H1 (cell line): ENCODE data around the gene TMSB10. TPM values are rescaled to one million over a fixed set of nuclear protein-coding genes. Genes with fewer than 3 reads are reported as not detected.

Experiments used
- CTCF ChIA-PET: fragments of 300-600 bp; sonication (Branson Sonifier 250); formaldehyde crosslinking; loops from one replicate; lab custom pipeline; 2021; ENCODE audit not compliant: partially characterized antibody; lab: Charles Lee
- POLR2A ChIA-PET: fragments of 300-600 bp; sonication (Branson Sonifier 250); formaldehyde crosslinking; loops from one replicate; lab custom pipeline; 2021; ENCODE audit warnings: inconsistent platforms; ENCODE audit not compliant: partially characterized antibody; lab: Charles Lee
- DNase-seq, 2 experiments: peaks; one replicate each; pipeline versions ENCODE4 v3.0.0 to v3.0.0-alpha.2; 2010 to 2022; ENCODE audit warnings: low spot score in 2 of 2, low read depth in 1 of 2, mixed read lengths in 1 of 2
- FAIRE-seq: peaks from 2 replicates; lab custom pipeline; 2011; peaks lifted over from hg19 to GRCh38; lab: Jason Lieb, UNC
- H2AFZ ChIP-seq: 2 replicates; pipeline ENCODE4 v1.8.1; 2012; ENCODE audit warnings: low read length, inconsistent platforms
- H2AK5ac ChIP-seq: 2 replicates; pipeline ENCODE4 v1.6.1; 2013; ENCODE audit warnings: low read depth, low read length
- H2BK120ac ChIP-seq: replicated peaks from 2 replicates; pipeline ENCODE3; 2013; ENCODE audit warnings: low read depth, low read length, inconsistent platforms
- H2BK12ac ChIP-seq: 2 replicates; pipeline ENCODE4 v1.6.1; 2013; ENCODE audit warnings: low read depth, low read length
- H2BK15ac ChIP-seq: 2 replicates; pipeline ENCODE4 v1.6.1; 2013; ENCODE audit warnings: low read length
- H2BK20ac ChIP-seq: 2 replicates; pipeline ENCODE4 v1.6.1; 2013; ENCODE audit warnings: low read length
- H2BK5ac ChIP-seq: 2 replicates; pipeline ENCODE4 v1.6.1; 2013; ENCODE audit warnings: low read depth, low read length
- H3K14ac ChIP-seq: 2 replicates; pipeline ENCODE4 v1.6.1; 2013; ENCODE audit warnings: inconsistent platforms; ENCODE audit not compliant: insufficient read length
- H3K18ac ChIP-seq: 2 replicates; pipeline ENCODE4 v1.6.1; 2013; ENCODE audit warnings: low read length; ENCODE audit errors: extremely low read depth
- H3K23ac ChIP-seq: 2 replicates; pipeline ENCODE4 v1.6.1; 2013; ENCODE audit warnings: inconsistent platforms; ENCODE audit not compliant: insufficient read length
- H3K23me2 ChIP-seq: 2 replicates; pipeline ENCODE4 v1.6.1; 2013; ENCODE audit warnings: low read depth, low read length
- H3K27ac ChIP-seq: 2 replicates; pipeline ENCODE4 v1.6.1; 2011; ENCODE audit warnings: low read depth, low read length, inconsistent platforms
- H3K27me3 ChIP-seq, 4 experiments: replicated peaks in 1 of 4; 1 replicate in 1 of 4; 2 replicates in 3 of 4; pipeline versions ENCODE4 v1.6.1 to v1.8.1; 2011 to 2013; ENCODE audit warnings: low read length in 3 of 4, mild to moderate bottlenecking in 3 of 4, inconsistent platforms in 2 of 4, mixed read lengths in 2 of 4, moderate library complexity in 1 of 4; ENCODE audit not compliant: control insufficient read depth in 3 of 4, insufficient read depth in 3 of 4; ENCODE audit errors: extremely low read depth in 1 of 4
- H3K36me3 ChIP-seq, 4 experiments: 2 replicates each; pipeline versions ENCODE4 v1.6.1 to v1.8.1; 2011 to 2013; ENCODE audit warnings: mild to moderate bottlenecking in 4 of 4, low read length in 3 of 4, moderate library complexity in 2 of 4, control low read depth in 1 of 4, inconsistent platforms in 1 of 4; ENCODE audit not compliant: insufficient read depth in 4 of 4, control insufficient read depth in 2 of 4
- H3K4ac ChIP-seq: replicated peaks from 2 replicates; pipeline ENCODE3; 2013; ENCODE audit warnings: low read length, low read depth, mixed read lengths, inconsistent platforms; ENCODE audit not compliant: insufficient read length
- H3K4me1 ChIP-seq, 4 experiments: replicated peaks in 1 of 4; 1 replicate in 1 of 4; 2 replicates in 3 of 4; pipeline versions ENCODE4 v1.6.1 to v1.8.1; 2011 to 2013; ENCODE audit warnings: low read length in 3 of 4, inconsistent platforms in 2 of 4, mixed read lengths in 1 of 4; ENCODE audit not compliant: insufficient read depth in 4 of 4, control insufficient read depth in 3 of 4
- H3K4me2 ChIP-seq, 2 experiments: 2 replicates each; pipeline versions ENCODE4 v1.6.1 to v1.8.1; 2011 to 2013; ENCODE audit warnings: low read depth in 2 of 2, low read length in 2 of 2, control low read depth in 1 of 2, inconsistent platforms in 1 of 2, mild to moderate bottlenecking in 1 of 2; ENCODE audit not compliant: insufficient read depth in 1 of 2
- H3K4me3 ChIP-seq, 4 experiments: fragments of 200-600, 300-600 bp in 1 of 4; sonication (generic), shearing (Covaris generic), sonication (Bioruptor Twin) in 1 of 4; 2 replicates each; pipeline versions ENCODE4 v1.5.1 to v1.8.1; 2011 to 2016; ENCODE audit warnings: low read length in 4 of 4, low read depth in 3 of 4, control low read depth in 2 of 4, inconsistent platforms in 2 of 4, mild to moderate bottlenecking in 2 of 4, mixed read lengths in 1 of 4, moderate library complexity in 1 of 4; ENCODE audit not compliant: insufficient read depth in 2 of 4; ENCODE audit errors: extremely low read depth in 1 of 4
- H3K56ac ChIP-seq: replicated peaks from 2 replicates; pipeline ENCODE3; 2013; ENCODE audit warnings: low read depth, mild to moderate bottlenecking, mixed read lengths, low read length, inconsistent platforms; ENCODE audit not compliant: insufficient read length
- H3K79me1 ChIP-seq: 2 replicates; pipeline ENCODE4 v1.6.1; 2013; ENCODE audit warnings: low read depth, low read length, control low read depth
- H3K79me2 ChIP-seq, 2 experiments: 2 replicates each; pipeline versions ENCODE4 v1.6.1 to v1.8.1; 2012 to 2013; ENCODE audit warnings: low read length in 2 of 2, mild to moderate bottlenecking in 2 of 2, inconsistent platforms in 1 of 2; ENCODE audit not compliant: insufficient read depth in 2 of 2, control insufficient read depth in 1 of 2
- H3K9ac ChIP-seq, 4 experiments: replicated peaks in 1 of 4; 1 replicate in 1 of 4; 2 replicates in 3 of 4; pipeline versions ENCODE4 v1.6.1 to v1.8.1; 2011 to 2013; ENCODE audit warnings: low read depth in 3 of 4, low read length in 3 of 4, control low read depth in 2 of 4, mild to moderate bottlenecking in 2 of 4, moderate library complexity in 2 of 4, inconsistent platforms in 1 of 4; ENCODE audit errors: extremely low read depth in 1 of 4
- H3K9me3 ChIP-seq, 2 experiments: 2 replicates each; pipeline versions ENCODE4 v1.6.1 to v1.8.1; 2012 to 2013; ENCODE audit warnings: mild to moderate bottlenecking in 2 of 2, moderate library complexity in 2 of 2, control low read depth in 1 of 2, inconsistent platforms in 1 of 2, low read depth in 1 of 2, low read length in 1 of 2, mixed read lengths in 1 of 2; ENCODE audit not compliant: insufficient read depth in 2 of 2
- H4K20me1 ChIP-seq, 2 experiments: replicated peaks in 1 of 2; 2 replicates each; pipeline versions ENCODE3 to v1.8.1; 2011 to 2013; ENCODE audit warnings: inconsistent platforms in 2 of 2, low read length in 2 of 2, mild to moderate bottlenecking in 1 of 2; ENCODE audit not compliant: insufficient read depth in 2 of 2, control insufficient read depth in 1 of 2
- H4K5ac ChIP-seq: 2 replicates; pipeline ENCODE4 v1.6.1; 2013; ENCODE audit warnings: low read length, low read depth, mixed read lengths, inconsistent platforms; ENCODE audit not compliant: insufficient read length
- H4K8ac ChIP-seq: 2 replicates; pipeline ENCODE4 v1.8.0; 2013; ENCODE audit warnings: mild to moderate bottlenecking, moderate library complexity, low read length, inconsistent platforms; ENCODE audit not compliant: insufficient read depth; ENCODE audit errors: extremely low read depth
- H4K91ac ChIP-seq: replicated peaks from 2 replicates; pipeline ENCODE3; 2013; ENCODE audit warnings: low read length, mixed read lengths, inconsistent platforms; ENCODE audit not compliant: insufficient read length
- ASH2L ChIP-seq: fragments of 200-600, 300-600 bp; sonication (generic); IDR thresholded peaks from one replicate; pipeline ENCODE4 v1.7.1; 2017; ENCODE audit warnings: low read length
- EGR1 ChIP-seq: IDR thresholded peaks from 2 replicates; pipeline ENCODE4 v1.6.1; 2011; ENCODE audit warnings: low read depth, low read length, borderline replicate concordance
- GABPA ChIP-seq: IDR thresholded peaks from 2 replicates; pipeline ENCODE4 v1.6.1; 2011; ENCODE audit warnings: mild to moderate bottlenecking, low read length, moderate library complexity, borderline replicate concordance; ENCODE audit not compliant: insufficient read depth
- HDAC2 ChIP-seq, 2 experiments: fragments of 300-600 bp in 1 of 2; sonication (generic) in 1 of 2; IDR thresholded peaks; 2 replicates each; pipeline ENCODE4 v1.6.1; 2011 to 2012; ENCODE audit warnings: low read depth in 2 of 2, low read length in 2 of 2, mild to moderate bottlenecking in 2 of 2, moderate library complexity in 2 of 2, borderline replicate concordance in 1 of 2, inconsistent platforms in 1 of 2
- POLR2AphosphoS5 ChIP-seq: IDR thresholded peaks from 2 replicates; pipeline ENCODE4 v1.6.1; 2011; ENCODE audit warnings: low read depth, low read length
- POU5F1 ChIP-seq: IDR thresholded peaks from 2 replicates; pipeline ENCODE4 v1.6.1; 2011; ENCODE audit warnings: low read depth, mild to moderate bottlenecking, low read length, moderate library complexity
- RNF2 ChIP-seq: fragments of 200-900, 300-1000 bp; sonication (generic); IDR thresholded peaks from 2 replicates; pipeline ENCODE4 v1.7.1; 2016; ENCODE audit warnings: borderline replicate concordance, low read depth, mild to moderate bottlenecking, antibody characterized with exemption, low read length; ENCODE audit not compliant: poor library complexity, severe bottlenecking; ENCODE audit errors: missing control alignments
- SIN3A ChIP-seq, 2 experiments: IDR thresholded peaks in 1 of 2; conservative IDR thresholded peaks in 1 of 2; 2 replicates each; pipeline ENCODE4 v1.6.1; 2011 to 2012; ENCODE audit warnings: low read length in 2 of 2, improper control_type of control experiment in 1 of 2, low read depth in 1 of 2, mild to moderate bottlenecking in 1 of 2
- TAF1 ChIP-seq: IDR thresholded peaks from 2 replicates; pipeline ENCODE4 v1.6.1; 2011; ENCODE audit warnings: mild to moderate bottlenecking, low read depth, low read length
- WGBS, 2 experiments: shearing (Covaris generic) in 1 of 2; methylation state at CpG; one replicate each; pipeline versions ENCODE4 v1.1.6 to v1.1.7; 2013 to 2015; ENCODE audit warnings: low lambda C conversion rate in 2 of 2, mixed read lengths in 2 of 2, inconsistent platforms in 1 of 2, low coverage in 1 of 2, missing lambda C conversion rate in 1 of 2; ENCODE audit not compliant: insufficient replicate concordance in 2 of 2, insufficient coverage in 1 of 2, insufficient read length in 1 of 2; ENCODE audit errors: extremely low coverage in 1 of 2, missing lambda C conversion rate in 1 of 2; 5-methylcytosine and 5-hydroxymethylcytosine counted together
- polyA plus RNA-seq, 7 experiments: library from polyadenylated mRNA; depleted of rRNA in 3 of 7; stranded (reverse) in 5 of 7; unstranded in 2 of 7; fragments of >200 nt in 5 of 7; fragments of 200-250 nt in 2 of 7; gene quantifications; 1 replicate in 5 of 7; 2 replicates in 1 of 7; 4 replicates in 1 of 7; pipeline versions ENCODE4 v1.2.1 to v1.2.3, GENCODE V29; 2011 to 2013; ENCODE audit warnings: missing spikeins in 2 of 7, mixed read lengths in 2 of 7
- total RNA-seq: library from RNA; stranded (reverse); fragmentation: NEBNext Ultra II Directional; extraction: Animal tissue kit (Norgen Biotek cat#: 25700); gene quantifications from 2 replicates; pipeline ENCODE4 v1.2.1, GENCODE V29; 2021

The TMSB10 gene
- total and polyA plus RNA-seq, 2 of the 8 experiments (the other 6 are each of a cell fraction or from before 2014, with no cell fraction given) = 593 to 1,075 TPM

DNA sequence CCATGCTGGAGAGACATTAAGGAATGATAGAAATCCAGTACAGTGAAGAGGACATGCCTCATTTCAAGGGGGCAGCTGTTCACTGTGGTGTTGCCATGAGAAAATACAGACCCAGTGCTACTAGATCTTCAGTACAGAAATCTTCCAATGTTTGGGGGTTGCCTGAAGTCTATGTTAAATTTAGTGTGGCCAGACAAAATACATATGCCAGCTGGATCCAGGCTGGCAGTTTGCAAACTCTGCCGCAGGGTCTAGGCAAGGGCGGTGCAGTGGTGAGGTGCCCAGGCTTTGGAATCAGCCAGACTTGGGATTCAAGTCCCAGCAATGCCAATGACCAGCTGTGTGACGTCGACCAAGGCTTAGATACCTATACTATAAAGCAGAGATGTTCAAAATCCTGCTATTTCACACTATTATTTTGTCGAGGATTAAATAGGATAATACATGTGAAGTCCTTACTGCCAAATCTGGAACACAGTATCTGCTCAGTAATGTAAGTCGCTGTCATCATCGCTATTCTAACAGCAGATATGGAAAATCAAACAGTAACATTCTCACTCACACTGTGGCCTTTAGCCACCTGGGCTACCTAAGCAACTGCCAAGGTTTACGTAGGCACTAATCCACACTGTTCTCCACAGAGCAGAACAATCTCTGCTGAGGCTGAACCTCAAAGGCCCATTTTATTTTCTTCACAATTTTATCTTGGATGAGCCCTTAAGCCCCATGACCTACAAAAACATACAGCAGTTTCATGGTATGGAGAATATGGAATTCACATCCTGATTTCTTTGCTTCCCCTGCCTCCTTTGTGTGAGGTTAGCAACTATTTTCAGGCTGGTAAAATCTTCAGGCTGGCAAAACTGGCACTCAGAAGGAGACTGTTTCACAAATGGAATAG, 5.9 kb upstream of the TMSB10 start:
- peaks cover 0 to 8% (median 7%) of the 10 kb centered on the region in 4 experiments; a peak in 6 of 7 replicates for H3K27me3 ChIP-seq
- no peak overlapping the region for H2BK120ac ChIP-seq
- H3K9ac ChIP-seq = no peak overlapping the region
- WGBS, 2 experiments = 92% methylated on average over 8 of the region's 8 CpGs; no CpG with 5 or more reads in 1 of the 2 experiments
- no peaks in the 10 kb centered on the region for H3K79me2 ChIP-seq
- no peak overlapping the region for H3K4me2 ChIP-seq
- H3K79me1 ChIP-seq = no peaks in the 10 kb centered on the region
- POLR2A ChIA-PET = interaction anchor here (1.9 kb wide), 1 partner anchor 26 kb away, joined by 4 read pairs; no protein-coding TSS in a partner anchor
- H2AK5ac ChIP-seq = no peak overlapping the region
- peaks cover under 1% of the 10 kb centered on the region; the same call in 1 of the 2 replicates for H3K23me2 ChIP-seq
- H3K36me3 ChIP-seq = no peaks in the 10 kb centered on the region
- H3K27ac ChIP-seq = no peak overlapping the region
- CTCF ChIA-PET = interaction anchor here (1.1 to 6.1 kb wide), 3 partner anchors 14 to 26 kb away, joined by 3 to 31 read pairs (median 17); partner anchors contain the start of gene TRABD2A
- no peak for TF ChIP-seq RNF2
- TF ChIP-seq GABPA = no peak
- no peak for TF ChIP-seq EGR1
- no peak for TF ChIP-seq POU5F1
- no peak for TF ChIP-seq POLR2AphosphoS5
- no peak for TF ChIP-seq TAF1
- TF ChIP-seq SIN3A (conservative IDR thresholded peaks at IDR 0.05 in 1 of 2, IDR thresholded peaks at IDR 0.05 in 1 of 2; ENCODE audit: low read depth in 1 of 2, low read length in 2 of 2) = no peak
- no peak for TF ChIP-seq HDAC2 (IDR thresholded peaks at IDR 0.05; ENCODE audit: borderline replicate concordance in 1 of 2, low read depth in 2 of 2, low read length in 2 of 2)
- no peak for TF ChIP-seq ASH2L
- no peak overlapping the region for H2BK12ac ChIP-seq
- no peak overlapping the region for H2BK5ac ChIP-seq
- no peak overlapping the region for H4K5ac ChIP-seq
- no peaks in the 10 kb centered on the region for H4K20me1 ChIP-seq
- no peak overlapping the region for H3K23ac ChIP-seq
- H3K18ac ChIP-seq = no peak overlapping the region
- H4K91ac ChIP-seq = no peak overlapping the region
- H3K9me3 ChIP-seq = no peaks in the 10 kb centered on the region
- no peak for FAIRE-seq
- H2AFZ ChIP-seq = no peak overlapping the region
- H3K4me3 ChIP-seq = no peak overlapping the region
- H3K14ac ChIP-seq = no peak overlapping the region
- peaks cover 0 to 4% (median under 1%) of the 10 kb centered on the region in 4 experiments; a peak in 2 of 7 replicates for H3K4me1 ChIP-seq
- H4K8ac ChIP-seq = no peak overlapping the region
- DNase-seq = no peak
- H3K56ac ChIP-seq = no peak overlapping the region
- no peak overlapping the region for H2BK20ac ChIP-seq
- H3K4ac ChIP-seq = no peak overlapping the region
- H2BK15ac ChIP-seq = no peak overlapping the region
